SK-MEL-5 (cell line): Measurements from ENCODE around the gene PALM2AKAP2. TPM values are rescaled to one million over a fixed set of nuclear protein-coding genes. Genes with fewer than 3 reads are reported as not detected.
A peak's percentile ranks its signal among the peaks of the same experiment; 100 is the strongest.
"Not testable (repeated sequence)": the region's sequence is repeated elsewhere in the genome, so short reads cannot be mapped to it uniquely, and the experiment has no call there.

Source experiments
- DNase-seq: peaks from one replicate; pipeline ENCODE4 v3.0.0-alpha.2; 2016; ENCODE audit warnings: low read depth, low spot score
- in situ Hi-C: cut with HindIII; loops from 2 replicates; pipeline ENCODE4 v1.10.0; 2016; ENCODE audit warnings: low sequenced_read_pairs, high pct_unique_total_duplicates, low pct_unique_long_range_greater_than_20kb
- total RNA-seq: library from RNA; depleted of rRNA; stranded (reverse); fragments of >200 nt; shearing (Covaris generic); gene quantifications from 2 replicates; pipeline ENCODE4 v1.2.3, GENCODE V29; 2014

Gene PALM2AKAP2
- total RNA-seq, 1 experiment from 2014 or later: 0.58 TPM

- in situ Hi-C loops: no loop called here
- DNase-seq: no peak
These were observed 37.3 kb downstream of the PALM2AKAP2 start for GRCh38 chr9:109817146-109817845.

- in situ Hi-C loops: no loop called here
- DNase-seq: peak; percentile 90
These were observed 38.0 kb downstream of the PALM2AKAP2 start for GRCh38 chr9:109817846-109818472.

GRCh38 chr9:109821711-109822110 lies 41.7 kb downstream of the PALM2AKAP2 start:
- no peak for DNase-seq
- in situ Hi-C loops: no loop called here

- in situ Hi-C loops, DNase-seq: not testable (repeated sequence)
These were observed 45.4 kb downstream of the PALM2AKAP2 start for GRCh38 chr9:109825383-109825782.

GRCh38 chr9:109826559-109826958 lies 46.6 kb downstream of the PALM2AKAP2 start:
- DNase-seq: no peak
- in situ Hi-C loops: no loop called here

GRCh38 chr9:109828254-109828653 lies 48.3 kb downstream of the PALM2AKAP2 start:
- no peak for DNase-seq
- in situ Hi-C loops: no loop called here
